Liver (tissue), 9 donors: ENCODE data around the gene NIPBL. TPM values are rescaled to one million over a fixed set of nuclear protein-coding genes. Genes with fewer than 3 reads are reported as not detected.

Experiments
- DNase-seq: peaks from one replicate; pipeline ENCODE4 v3.0.0-alpha.2; 2017; ENCODE audit warnings: low spot score
- H3K27ac ChIP-seq, 2 donors: one replicate each; pipeline ENCODE4 v1.7.0; 2013; ENCODE audit warnings: inconsistent platforms in 2 of 2, low read length in 2 of 2, control low read depth in 1 of 2, low read depth in 1 of 2, mild to moderate bottlenecking in 1 of 2
- H3K27me3 ChIP-seq, 4 donors: one replicate each; pipeline versions ENCODE4 v1.6.1 to v1.7.0; 2013; ENCODE audit warnings: low read length in 3 of 4, inconsistent platforms in 1 of 4, mild to moderate bottlenecking in 1 of 4, moderate library complexity in 1 of 4; ENCODE audit not compliant: control insufficient read depth in 4 of 4, insufficient read depth in 4 of 4
- H3K36me3 ChIP-seq, 4 donors: one replicate each; pipeline versions ENCODE4 v1.6.1 to v1.7.0; 2013; ENCODE audit warnings: low read length in 3 of 4, mild to moderate bottlenecking in 3 of 4, low read depth in 1 of 4, moderate library complexity in 1 of 4; ENCODE audit not compliant: control insufficient read depth in 4 of 4, insufficient read depth in 3 of 4
- H3K4me1 ChIP-seq, 4 donors: one replicate each; pipeline versions ENCODE4 v1.6.1 to v1.7.0; 2013; ENCODE audit warnings: low read length in 3 of 4, mild to moderate bottlenecking in 3 of 4, moderate library complexity in 1 of 4; ENCODE audit not compliant: control insufficient read depth in 4 of 4, insufficient read depth in 4 of 4
- H3K4me3 ChIP-seq, 3 donors: one replicate each; pipeline versions ENCODE4 v1.6.1 to v1.7.0; 2013; ENCODE audit warnings: low read length in 3 of 3, control low read depth in 1 of 3, low read depth in 1 of 3, mild to moderate bottlenecking in 1 of 3
- H3K9ac ChIP-seq, 2 donors: one replicate each; pipeline ENCODE4 v1.7.0; 2013; ENCODE audit warnings: low read length in 2 of 2, mild to moderate bottlenecking in 2 of 2, moderate library complexity in 2 of 2, control low read depth in 1 of 2, low read depth in 1 of 2
- H3K9me3 ChIP-seq, 4 donors: one replicate each; pipeline versions ENCODE4 v1.6.1 to v1.7.0; 2013; ENCODE audit warnings: low read length in 3 of 4; ENCODE audit not compliant: control insufficient read depth in 4 of 4
- EGR1 ChIP-seq, 2 donors: IDR thresholded peaks; 2 replicates each; pipeline ENCODE4 v1.6.1; 2016 to 2018; ENCODE audit warnings: antibody characterized with exemption in 2 of 2, low read depth in 2 of 2
- FOXA1 ChIP-seq: IDR thresholded peaks from 2 replicates; pipeline ENCODE4 v1.6.1; 2016; ENCODE audit warnings: antibody characterized with exemption
- FOXA2 ChIP-seq: IDR thresholded peaks from 2 replicates; pipeline ENCODE4 v1.6.1; 2016; ENCODE audit warnings: antibody characterized with exemption
- GABPA ChIP-seq, 2 donors: IDR thresholded peaks in 1 of 2; conservative IDR thresholded peaks in 1 of 2; 2 replicates each; pipeline ENCODE4 v1.6.1; 2016; ENCODE audit warnings: antibody characterized with exemption in 2 of 2, mild to moderate bottlenecking in 1 of 2, moderate library complexity in 1 of 2
- HNF4A ChIP-seq, 2 donors: conservative IDR thresholded peaks; 2 replicates each; pipeline ENCODE4 v1.6.1; 2016; ENCODE audit warnings: antibody characterized with exemption in 2 of 2, mild to moderate bottlenecking in 2 of 2
- HNF4G ChIP-seq: IDR thresholded peaks from 2 replicates; pipeline ENCODE4 v1.6.1; 2016; ENCODE audit warnings: antibody characterized with exemption
- JUND ChIP-seq, 2 donors: IDR thresholded peaks; 2 replicates each; pipeline ENCODE4 v1.6.1; 2016; ENCODE audit warnings: antibody characterized with exemption in 2 of 2
- NR2F2 ChIP-seq: IDR thresholded peaks from 2 replicates; pipeline ENCODE4 v1.6.1; 2016; ENCODE audit warnings: antibody characterized with exemption
- RAD21 ChIP-seq, 2 donors: IDR thresholded peaks; 2 replicates each; pipeline ENCODE4 v1.6.1; 2016; ENCODE audit warnings: antibody characterized with exemption in 2 of 2, mild to moderate bottlenecking in 2 of 2
- RXRA ChIP-seq, 2 donors: IDR thresholded peaks; 2 replicates each; pipeline ENCODE4 v1.6.1; 2017 to 2018; ENCODE audit warnings: antibody characterized with exemption in 2 of 2, mild to moderate bottlenecking in 1 of 2
- SP1 ChIP-seq: IDR thresholded peaks from 2 replicates; pipeline ENCODE4 v1.6.1; 2018; ENCODE audit warnings: antibody characterized with exemption, mild to moderate bottlenecking
- TAF1 ChIP-seq: conservative IDR thresholded peaks from 2 replicates; pipeline ENCODE4 v1.6.1; 2016; ENCODE audit warnings: antibody characterized with exemption, mild to moderate bottlenecking
- YY1 ChIP-seq: IDR thresholded peaks from 2 replicates; pipeline ENCODE4 v1.6.1; 2016; ENCODE audit warnings: antibody characterized with exemption, mild to moderate bottlenecking
- WGBS: extraction: QIAGEN DNeasy Blood & Tissue Kit; methylation state at CpG from one replicate; pipeline ENCODE4 v1.1.7; 2013; 5-methylcytosine and 5-hydroxymethylcytosine counted together
- polyA plus RNA-seq, 2 donors: library from polyadenylated mRNA; stranded (reverse) in 1 of 2; unstranded in 1 of 2; fragments of 200-250 nt in 1 of 2; fragments of >200 nt in 1 of 2; fragmentation: Nextera tagmentation in 1 of 2; extraction: Ambion mirVana in 1 of 2; gene quantifications; one replicate each; pipeline versions ENCODE4 v1.2.1 to v1.2.3, GENCODE V29; 2013 to 2015
- total RNA-seq, 2 donors: library from RNA; depleted of rRNA; stranded (reverse); fragments of >200 nt; gene quantifications; one replicate each; pipeline ENCODE4 v1.2.3, GENCODE V29; 2014
- TF ChIP-seq, protein P1 (sequence below): IDR thresholded peaks from 2 replicates; pipeline ENCODE4 v1.6.1; 2016; ENCODE audit warnings: antibody characterized with exemption, mild to moderate bottlenecking
- TF ChIP-seq, protein P2 (sequence below): IDR thresholded peaks from 2 replicates; pipeline ENCODE4 v1.6.1; 2016; ENCODE audit warnings: antibody characterized with exemption
- TF ChIP-seq, protein P3 (sequence below): IDR thresholded peaks from 2 replicates; pipeline ENCODE4 v1.6.1; 2016; ENCODE audit warnings: antibody characterized with exemption
- donor health status: healthy.
- donor health status: healthy.
- donor health status: healthy.
- donor health status: healthy.
- donor health status: healthy.

Gene NIPBL
- total and polyA plus RNA-seq, 4 donors, result 4.9 to 30.3 (median 21.0) TPM

DNA sequence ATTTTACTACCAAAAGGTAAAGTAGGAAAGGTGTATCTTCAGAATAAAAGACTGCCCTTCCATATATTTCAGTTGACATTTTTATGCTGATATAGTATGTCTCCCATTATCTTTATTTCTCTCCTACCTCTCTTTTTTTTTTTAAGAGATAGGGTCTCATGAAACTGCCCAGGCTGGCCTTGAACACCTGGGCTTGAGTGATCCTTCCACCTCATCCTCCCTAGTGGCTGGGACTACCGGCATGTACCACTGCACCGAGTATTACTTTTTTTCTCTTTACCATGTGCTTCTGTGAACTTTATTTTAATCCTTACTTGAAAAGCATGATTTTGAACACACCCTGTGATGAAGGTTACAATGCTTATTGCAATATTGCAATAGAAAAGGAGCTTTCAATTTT lies 42.7 kb downstream of the NIPBL start:
- no peak overlapping the region for H3K9ac ChIP-seq
- no peak overlapping the region for H3K27ac ChIP-seq
- H3K27me3 ChIP-seq, result no peaks in the 10 kb centered on the region
- no peak for DNase-seq
- whole genome bisulfite sequencing, result 88% methylated on average over 2 of the region's 2 CpGs
- TF ChIP-seq, protein P1, sequence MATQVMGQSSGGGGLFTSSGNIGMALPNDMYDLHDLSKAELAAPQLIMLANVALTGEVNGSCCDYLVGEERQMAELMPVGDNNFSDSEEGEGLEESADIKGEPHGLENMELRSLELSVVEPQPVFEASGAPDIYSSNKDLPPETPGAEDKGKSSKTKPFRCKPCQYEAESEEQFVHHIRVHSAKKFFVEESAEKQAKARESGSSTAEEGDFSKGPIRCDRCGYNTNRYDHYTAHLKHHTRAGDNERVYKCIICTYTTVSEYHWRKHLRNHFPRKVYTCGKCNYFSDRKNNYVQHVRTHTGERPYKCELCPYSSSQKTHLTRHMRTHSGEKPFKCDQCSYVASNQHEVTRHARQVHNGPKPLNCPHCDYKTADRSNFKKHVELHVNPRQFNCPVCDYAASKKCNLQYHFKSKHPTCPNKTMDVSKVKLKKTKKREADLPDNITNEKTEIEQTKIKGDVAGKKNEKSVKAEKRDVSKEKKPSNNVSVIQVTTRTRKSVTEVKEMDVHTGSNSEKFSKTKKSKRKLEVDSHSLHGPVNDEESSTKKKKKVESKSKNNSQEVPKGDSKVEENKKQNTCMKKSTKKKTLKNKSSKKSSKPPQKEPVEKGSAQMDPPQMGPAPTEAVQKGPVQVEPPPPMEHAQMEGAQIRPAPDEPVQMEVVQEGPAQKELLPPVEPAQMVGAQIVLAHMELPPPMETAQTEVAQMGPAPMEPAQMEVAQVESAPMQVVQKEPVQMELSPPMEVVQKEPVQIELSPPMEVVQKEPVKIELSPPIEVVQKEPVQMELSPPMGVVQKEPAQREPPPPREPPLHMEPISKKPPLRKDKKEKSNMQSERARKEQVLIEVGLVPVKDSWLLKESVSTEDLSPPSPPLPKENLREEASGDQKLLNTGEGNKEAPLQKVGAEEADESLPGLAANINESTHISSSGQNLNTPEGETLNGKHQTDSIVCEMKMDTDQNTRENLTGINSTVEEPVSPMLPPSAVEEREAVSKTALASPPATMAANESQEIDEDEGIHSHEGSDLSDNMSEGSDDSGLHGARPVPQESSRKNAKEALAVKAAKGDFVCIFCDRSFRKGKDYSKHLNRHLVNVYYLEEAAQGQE, result no peak
- TF ChIP-seq SP1, result no peak
- TF ChIP-seq FOXA2, result no peak
- TF ChIP-seq, protein P2, sequence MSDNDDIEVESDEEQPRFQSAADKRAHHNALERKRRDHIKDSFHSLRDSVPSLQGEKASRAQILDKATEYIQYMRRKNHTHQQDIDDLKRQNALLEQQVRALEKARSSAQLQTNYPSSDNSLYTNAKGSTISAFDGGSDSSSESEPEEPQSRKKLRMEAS, result no peak
- no peak for TF ChIP-seq GABPA (IDR thresholded peaks at IDR 0.05 in 1 of 2, conservative IDR thresholded peaks at IDR 0.05 in 1 of 2)
- TF ChIP-seq JUND (IDR thresholded peaks at IDR 0.05), result no peak
- no peak for TF ChIP-seq HNF4G
- no peak for TF ChIP-seq RXRA (IDR thresholded peaks at IDR 0.05)
- no peak for TF ChIP-seq RAD21 (IDR thresholded peaks at IDR 0.05)
- no peak for TF ChIP-seq HNF4A (conservative IDR thresholded peaks at IDR 0.05)
- TF ChIP-seq TAF1, result no peak
- no peak for TF ChIP-seq FOXA1
- no peaks in the 10 kb centered on the region for H3K36me3 ChIP-seq
- no peaks in the 10 kb centered on the region for H3K4me1 ChIP-seq
- H3K4me3 ChIP-seq, result no peak overlapping the region
- no peaks in the 10 kb centered on the region for H3K9me3 ChIP-seq

DNA sequence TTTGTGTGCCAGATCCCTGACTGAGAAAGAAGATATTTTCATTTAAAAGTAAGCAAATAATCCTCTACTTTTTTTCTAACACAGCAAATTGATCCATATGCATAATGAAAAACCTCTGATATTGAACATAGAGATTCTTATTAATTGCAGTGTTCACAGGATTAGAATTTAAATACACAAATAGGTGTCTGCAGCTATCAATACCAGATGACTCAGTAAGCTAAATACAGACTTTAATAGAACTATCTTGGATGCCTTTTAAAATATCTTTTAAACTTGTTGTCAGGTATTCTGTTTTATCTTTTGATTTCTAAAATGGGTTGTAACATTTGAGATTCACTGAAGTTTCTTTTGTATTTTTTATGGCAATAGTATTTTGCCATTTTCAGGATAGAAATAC lies 43.1 kb downstream of the NIPBL start:
- no peaks in the 10 kb centered on the region for H3K36me3 ChIP-seq
- H3K9ac ChIP-seq, result no peak overlapping the region
- no peak for DNase-seq
- no peaks in the 10 kb centered on the region for H3K4me1 ChIP-seq
- no peaks in the 10 kb centered on the region for H3K27me3 ChIP-seq
- TF ChIP-seq, protein P1, result no peak
- TF ChIP-seq FOXA1 (no peak), RXRA (IDR thresholded peaks at IDR 0.05) (no peak), SP1 (no peak), FOXA2 (no peak), NR2F2 (no peak), TAF1 (no peak), RAD21 (IDR thresholded peaks at IDR 0.05) (no peak), YY1 (no peak), HNF4G (no peak), EGR1 (IDR thresholded peaks at IDR 0.05; ENCODE audit: low read depth in 2 of 2) (no peak)
- TF ChIP-seq, protein P3, sequence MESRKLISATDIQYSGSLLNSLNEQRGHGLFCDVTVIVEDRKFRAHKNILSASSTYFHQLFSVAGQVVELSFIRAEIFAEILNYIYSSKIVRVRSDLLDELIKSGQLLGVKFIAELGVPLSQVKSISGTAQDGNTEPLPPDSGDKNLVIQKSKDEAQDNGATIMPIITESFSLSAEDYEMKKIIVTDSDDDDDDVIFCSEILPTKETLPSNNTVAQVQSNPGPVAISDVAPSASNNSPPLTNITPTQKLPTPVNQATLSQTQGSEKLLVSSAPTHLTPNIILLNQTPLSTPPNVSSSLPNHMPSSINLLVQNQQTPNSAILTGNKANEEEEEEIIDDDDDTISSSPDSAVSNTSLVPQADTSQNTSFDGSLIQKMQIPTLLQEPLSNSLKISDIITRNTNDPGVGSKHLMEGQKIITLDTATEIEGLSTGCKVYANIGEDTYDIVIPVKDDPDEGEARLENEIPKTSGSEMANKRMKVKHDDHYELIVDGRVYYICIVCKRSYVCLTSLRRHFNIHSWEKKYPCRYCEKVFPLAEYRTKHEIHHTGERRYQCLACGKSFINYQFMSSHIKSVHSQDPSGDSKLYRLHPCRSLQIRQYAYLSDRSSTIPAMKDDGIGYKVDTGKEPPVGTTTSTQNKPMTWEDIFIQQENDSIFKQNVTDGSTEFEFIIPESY, result no peak
- TF ChIP-seq, protein P2, result no peak
- H3K4me3 ChIP-seq, result no peak overlapping the region
- no peaks in the 10 kb centered on the region for H3K9me3 ChIP-seq
- H3K27ac ChIP-seq, result no peak overlapping the region
